Immature natural killer cell (primary cell): ENCODE results near the gene PPP1R3D. TPM values are rescaled to one million over a fixed set of nuclear protein-coding genes. Genes with fewer than 3 reads are reported as not detected.
"Not testable (repeated sequence)": the region's sequence is repeated elsewhere in the genome, so short reads cannot be mapped to it uniquely, and the experiment has no call there.

Experiments
- DNase-seq, 3 donors: peaks; one replicate each; pipeline ENCODE4 v3.0.0; 2022; ENCODE audit warnings: mixed read lengths in 1 of 3
- H3K27ac Mint-ChIP-seq, 6 donors: one replicate each; pipeline ENCODE4 v1.8.0; 2020; ENCODE audit warnings: mixed read lengths in 6 of 6, mild to moderate bottlenecking in 5 of 6, inconsistent platforms in 4 of 6, moderate library complexity in 3 of 6
- H3K27me3 Mint-ChIP-seq, 3 donors: one replicate each; pipeline ENCODE4 v1.8.0; 2020 to 2021; ENCODE audit warnings: low read depth in 3 of 3, mild to moderate bottlenecking in 3 of 3, mixed read lengths in 3 of 3, moderate library complexity in 3 of 3, inconsistent platforms in 1 of 3
- H3K36me3 Mint-ChIP-seq, 3 donors: one replicate each; pipeline ENCODE4 v1.8.0; 2020; ENCODE audit warnings: mixed read lengths in 3 of 3, inconsistent platforms in 2 of 3, mild to moderate bottlenecking in 2 of 3
- H3K4me1 Mint-ChIP-seq, 2 donors: one replicate each; pipeline ENCODE4 v1.8.0; 2020; ENCODE audit warnings: inconsistent platforms in 2 of 2, mild to moderate bottlenecking in 2 of 2, mixed read lengths in 2 of 2, moderate library complexity in 1 of 2
- H3K4me3 Mint-ChIP-seq, 5 donors: one replicate each; pipeline ENCODE4 v1.8.0; 2020; ENCODE audit warnings: mild to moderate bottlenecking in 5 of 5, mixed read lengths in 5 of 5, inconsistent platforms in 3 of 5, moderate library complexity in 3 of 5
- H3K9me3 Mint-ChIP-seq, 6 donors: one replicate each; pipeline ENCODE4 v1.8.0; 2020; ENCODE audit warnings: mild to moderate bottlenecking in 6 of 6, mixed read lengths in 6 of 6, inconsistent platforms in 4 of 6, moderate library complexity in 3 of 6
- polyA plus RNA-seq, 3 donors: library from polyadenylated mRNA; unstranded; fragments of 300-500 nt; fragmentation: Illumina TruSeq; gene quantifications; one replicate each; pipeline ENCODE4 v1.2.3, GENCODE V29; 2021

PPP1R3D gene
- polyA plus RNA-seq, 3 donors from 2014 or later = 0.92 to 2.8 (median 2.0) TPM

DNA sequence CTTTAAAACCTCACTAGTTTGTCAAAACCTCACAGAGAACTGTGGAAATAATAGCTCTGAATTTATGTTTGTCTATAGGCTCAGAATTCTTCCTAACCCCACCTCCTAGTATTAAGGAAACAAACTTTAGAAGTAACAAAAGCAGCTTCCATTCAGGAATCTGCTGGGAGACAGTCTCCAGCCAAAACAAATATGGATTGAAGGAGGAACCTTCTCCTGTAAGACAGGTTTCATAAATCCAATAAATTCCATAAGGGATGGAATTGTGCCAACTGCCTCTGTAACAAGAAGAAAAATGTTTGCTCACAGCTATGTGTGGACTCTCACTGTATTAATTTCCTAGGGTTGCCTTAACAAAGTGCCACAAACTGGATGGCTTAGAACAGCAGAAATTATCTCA lies 14.2 kb downstream of the PPP1R3D start:
- Mint-ChIP-seq H3K4me3 (no peak overlapping the region), H3K4me1 (no peaks in the 10 kb centered on the region), H3K9me3 (no peaks in the 10 kb centered on the region), H3K27ac (no peak overlapping the region), H3K36me3 (no peaks in the 10 kb centered on the region), H3K27me3 (peaks cover 0 to 6% (median 3%) of the 10 kb centered on the region in 3 donors)
- DNase-seq = no peak

DNA sequence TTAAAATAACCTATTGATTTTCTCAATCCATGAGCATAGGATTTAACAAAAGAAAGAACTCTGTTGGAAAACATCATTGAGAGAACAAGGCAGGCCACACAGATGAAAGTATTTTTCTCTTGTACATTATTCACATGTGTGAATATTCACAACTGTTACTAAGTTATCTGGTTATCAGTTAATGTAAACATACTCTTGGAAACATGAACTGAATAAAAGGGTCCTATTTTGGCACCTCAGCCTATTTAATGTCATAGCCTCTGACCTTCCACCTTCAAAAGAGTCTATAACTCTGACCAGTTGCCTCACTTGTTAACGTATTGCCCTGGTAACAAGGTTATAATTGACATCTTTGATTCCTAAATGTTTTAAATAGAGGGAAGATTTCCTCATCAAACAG lies 14.7 kb downstream of the PPP1R3D start:
- Mint-ChIP-seq H3K4me1 (no peaks in the 10 kb centered on the region), H3K27me3 (peaks cover 0 to 6% (median 3%) of the 10 kb centered on the region in 3 donors), H3K27ac (no peak overlapping the region), H3K4me3 (no peak overlapping the region), H3K36me3 (no peaks in the 10 kb centered on the region), H3K9me3 (no peaks in the 10 kb centered on the region)
- DNase-seq = no peak

GRCh38 chr20:59923514-59923913 lies 16.6 kb downstream of the PPP1R3D start:
- peaks cover 2 to 6% (median 3%) of the 10 kb centered on the region in 3 donors for H3K27me3 Mint-ChIP-seq
- peaks cover 0 to 3% (median 0%) of the 10 kb centered on the region in 3 donors for H3K36me3 Mint-ChIP-seq
- no peak for DNase-seq
- H3K9me3 Mint-ChIP-seq = no peaks in the 10 kb centered on the region
- no peak overlapping the region for H3K27ac Mint-ChIP-seq
- no peaks in the 10 kb centered on the region for H3K4me1 Mint-ChIP-seq
- H3K4me3 Mint-ChIP-seq = no peak overlapping the region

- H3K27me3 Mint-ChIP-seq = peaks cover 1 to 6% (median 2%) of the 10 kb centered on the region in 3 donors
- H3K36me3 Mint-ChIP-seq = peaks cover 0 to 3% (median 0%) of the 10 kb centered on the region in 3 donors
- no peak overlapping the region for H3K27ac Mint-ChIP-seq
- H3K4me1 Mint-ChIP-seq = no peaks in the 10 kb centered on the region
- no peak for DNase-seq
- H3K4me3 Mint-ChIP-seq = no peak overlapping the region
- H3K9me3 Mint-ChIP-seq = no peaks in the 10 kb centered on the region
Measured at GRCh38 chr20:59920944-59921343, 19.2 kb downstream of the PPP1R3D start.

- no peak for DNase-seq
- Mint-ChIP-seq H3K27me3 (peaks cover 0 to 3% (median 0%) of the 10 kb centered on the region in 3 donors), H3K27ac (no peak overlapping the region), H3K4me1 (no peaks in the 10 kb centered on the region), H3K9me3 (no peaks in the 10 kb centered on the region), H3K36me3 (peaks cover 0 to 7% (median 7%) of the 10 kb centered on the region in 3 donors), H3K4me3 (no peak overlapping the region)
Measured at GRCh38 chr20:59912609-59913008, 27.5 kb downstream of the PPP1R3D start.

- Mint-ChIP-seq H3K36me3 (peaks cover 0 to 10% (median 7%) of the 10 kb centered on the region in 3 donors), H3K27me3 (peaks cover 0 to 3% (median 0%) of the 10 kb centered on the region in 3 donors), H3K4me1 (no peaks in the 10 kb centered on the region), H3K27ac (no peak overlapping the region), H3K4me3 (no peak overlapping the region), H3K9me3 (no peaks in the 10 kb centered on the region)
- DNase-seq = no peak
Measured at GRCh38 chr20:59911041-59911440, 29.1 kb downstream of the PPP1R3D start.

- Mint-ChIP-seq H3K4me1 (no peaks in the 10 kb centered on the region), H3K27ac (no peak overlapping the region), H3K36me3 (peaks cover 0 to 14% (median 7%) of the 10 kb centered on the region in 3 donors), H3K9me3 (no peaks in the 10 kb centered on the region), H3K4me3 (no peak overlapping the region), H3K27me3 (peaks cover 0 to 3% (median 0%) of the 10 kb centered on the region in 3 donors)
- no peak for DNase-seq
Measured at GRCh38 chr20:59908855-59909254, 31.2 kb downstream of the PPP1R3D start.

GRCh38 chr20:59903621-59904020 lies 36.5 kb downstream of the PPP1R3D start:
- Mint-ChIP-seq H3K9me3 (no peaks in the 10 kb centered on the region), H3K4me3 (no peak overlapping the region), H3K36me3 (peaks cover 10 to 13% (median 12%) of the 10 kb centered on the region in 3 donors), H3K27ac (no peak overlapping the region), H3K4me1 (no peaks in the 10 kb centered on the region), H3K27me3 (no peaks in the 10 kb centered on the region)
- DNase-seq = no peak

- DNase-seq = no peak
- no peaks in the 10 kb centered on the region for H3K27me3 Mint-ChIP-seq
Measured at GRCh38 chr20:59902470-59902869, 37.6 kb downstream of the PPP1R3D start.

DNA sequence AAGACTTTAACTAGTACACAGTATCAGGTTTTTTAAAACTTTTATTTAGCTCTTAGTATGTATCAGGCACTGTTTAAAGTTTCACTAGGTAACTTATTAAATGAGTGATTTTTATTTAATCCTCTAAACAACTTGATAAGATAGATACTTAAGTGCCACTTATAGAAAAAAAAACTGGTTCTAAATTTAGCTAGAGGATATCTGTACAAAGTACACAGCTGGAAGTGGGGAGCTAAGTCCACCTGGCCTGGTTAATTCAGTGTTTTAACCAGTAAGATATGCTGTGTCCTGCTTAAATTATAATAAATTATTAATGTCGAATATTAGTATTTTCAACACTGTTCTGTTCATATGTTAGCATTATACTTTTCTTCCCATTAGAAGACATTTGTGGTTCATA lies 44.2 kb downstream of the PPP1R3D start:
- Mint-ChIP-seq H3K27me3 (peaks cover 0 to 2% (median 0%) of the 10 kb centered on the region in 3 donors), H3K27ac (no peak overlapping the region), H3K4me1 (no peaks in the 10 kb centered on the region), H3K36me3 (peaks cover 2 to 21% (median 11%) of the 10 kb centered on the region in 3 donors), H3K4me3 (no peak overlapping the region), H3K9me3 (no peaks in the 10 kb centered on the region)
- DNase-seq = no peak

More at GRCh38 chr20:59902470-59902869, 37.6 kb downstream of the PPP1R3D start:
- Mint-ChIP-seq H3K36me3 (peaks cover 10 to 15% (median 12%) of the 10 kb centered on the region in 3 donors), H3K9me3 (no peaks in the 10 kb centered on the region), H3K4me1 (no peaks in the 10 kb centered on the region), H3K27ac (no peak overlapping the region), H3K4me3 (no peak overlapping the region)

GRCh38 chr20:59891581-59891980 lies 48.5 kb downstream of the PPP1R3D start:
- Mint-ChIP-seq H3K27me3 (peaks cover 0 to 2% (median 0%) of the 10 kb centered on the region in 3 donors), H3K36me3 (peaks cover 0 to 25% (median 11%) of the 10 kb centered on the region in 3 donors), H3K9me3 (no peaks in the 10 kb centered on the region), H3K27ac (no peak overlapping the region), H3K4me3 (no peak overlapping the region), H3K4me1 (no peaks in the 10 kb centered on the region)
- DNase-seq = no peak

DNA sequence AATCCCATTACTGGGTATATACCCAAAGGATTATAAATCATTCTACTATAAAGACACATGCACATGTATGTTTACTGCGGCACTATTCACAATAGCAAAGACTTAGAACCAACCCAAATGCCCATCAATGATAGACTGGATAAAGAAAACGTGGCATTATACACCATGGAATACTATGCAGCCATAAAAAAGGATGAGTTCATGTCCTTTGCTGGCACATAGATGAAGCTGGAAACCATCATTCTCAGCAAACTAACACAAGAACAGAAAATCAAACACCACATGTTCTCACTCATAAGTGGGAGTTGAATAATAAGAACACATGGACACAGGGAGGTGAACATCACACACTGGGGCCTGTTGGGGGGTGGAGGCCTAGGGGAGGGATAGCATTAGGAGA lies 50.1 kb downstream of the PPP1R3D start:
- not testable (repeated sequence) for H3K4me3 Mint-ChIP-seq, H3K4me1 Mint-ChIP-seq, H3K27me3 Mint-ChIP-seq, H3K9me3 Mint-ChIP-seq, H3K27ac Mint-ChIP-seq, DNase-seq
- peaks cover 0 to 22% (median 16%) of the 10 kb centered on the region in 3 donors for H3K36me3 Mint-ChIP-seq

GRCh38 chr20:59888050-59888449 lies 52.1 kb downstream of the PPP1R3D start:
- Mint-ChIP-seq H3K4me1 (no peaks in the 10 kb centered on the region), H3K9me3 (no peaks in the 10 kb centered on the region), H3K4me3 (no peak overlapping the region), H3K27me3 (no peaks in the 10 kb centered on the region), H3K27ac (no peak overlapping the region), H3K36me3 (peaks cover 0 to 31% (median 22%) of the 10 kb centered on the region in 3 donors)
- DNase-seq = no peak
